ENCODE results near the gene KRTAP5-4. TPM values are rescaled to one million over a fixed set of nuclear protein-coding genes. Genes with fewer than 3 reads are reported as not detected.

Gene KRTAP5-4
- total and polyA plus RNA-seq, 7 experiments from 2014 or later: not detected

DNA sequence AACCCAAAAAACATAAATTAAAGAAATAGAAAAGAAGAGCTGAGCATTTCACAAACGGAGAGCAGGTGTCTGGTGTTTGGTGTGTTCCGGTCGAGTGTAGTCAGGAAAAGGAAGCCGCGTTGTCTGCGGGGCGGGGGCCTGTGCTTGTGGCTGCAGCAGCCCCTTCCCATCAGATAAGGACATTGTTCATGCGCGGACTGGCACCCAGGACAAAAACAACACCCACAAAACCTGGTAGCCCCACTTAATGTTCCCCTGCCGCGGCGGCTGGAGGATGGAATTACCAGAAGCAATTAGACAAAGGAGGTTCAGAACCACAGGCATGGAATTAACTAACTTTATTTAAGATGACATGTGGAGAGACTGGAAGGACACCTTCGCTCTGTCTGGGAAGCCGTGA is 37.6 kb upstream of the KRTAP5-4 start:
- DNase-seq: peak in 3 of 9 donors; percentile 10 to 18 (median 12)
- peaks cover 13 to 30% (median 20%) of the 10 kb centered on the region in 5 donors for H3K27me3 Mint-ChIP-seq
- Histone ChIP-seq H3K27me3 (ENCODE audit: control insufficient read depth in 2 of 2, insufficient read depth in 2 of 2, low read length in 2 of 2) (no peaks in the 10 kb centered on the region), H3K4me1 (ENCODE audit: control insufficient read depth in 2 of 2, insufficient read depth in 2 of 2, low read length in 2 of 2) (peaks cover 0 to 5% of the 10 kb centered on the region in 2 donors), H3K27ac (ENCODE audit: low read depth, low read length) (no peak overlapping the region), H3K36me3 (ENCODE audit: control insufficient read depth in 2 of 3, insufficient read depth in 3 of 3, low read length in 3 of 3) (no peaks in the 10 kb centered on the region), H3K9me3 (ENCODE audit: control insufficient read depth in 2 of 3, low read length in 3 of 3) (no peaks in the 10 kb centered on the region), H3K4me3 (ENCODE audit: low read length) (no peak overlapping the region)
- intact Hi-C loops (cut with micrococcal nuclease): no loop called here
- peaks cover 4 to 26% (median 14%) of the 10 kb centered on the region in 7 donors for H3K4me1 Mint-ChIP-seq
- no peak for ATAC-seq
- H3K4me3 Mint-ChIP-seq: peak overlapping the region in 8 of 10 donors; percentile 14 to 62 (median 40)
- H3K9me3 Mint-ChIP-seq: no peaks in the 10 kb centered on the region
- H3K36me3 Mint-ChIP-seq: no peaks in the 10 kb centered on the region
- ChIA-PET POLR2A (no interaction called here), CTCF (interaction anchor here (0.6 to 0.8 kb wide), 2 partner anchors 9 to 13 kb away, joined by 3 to 4 read pairs; no protein-coding TSS in a partner anchor)
- H3K27ac Mint-ChIP-seq: peak overlapping the region in 4 of 9 donors; percentile 8 to 65 (median 54)

DNA sequence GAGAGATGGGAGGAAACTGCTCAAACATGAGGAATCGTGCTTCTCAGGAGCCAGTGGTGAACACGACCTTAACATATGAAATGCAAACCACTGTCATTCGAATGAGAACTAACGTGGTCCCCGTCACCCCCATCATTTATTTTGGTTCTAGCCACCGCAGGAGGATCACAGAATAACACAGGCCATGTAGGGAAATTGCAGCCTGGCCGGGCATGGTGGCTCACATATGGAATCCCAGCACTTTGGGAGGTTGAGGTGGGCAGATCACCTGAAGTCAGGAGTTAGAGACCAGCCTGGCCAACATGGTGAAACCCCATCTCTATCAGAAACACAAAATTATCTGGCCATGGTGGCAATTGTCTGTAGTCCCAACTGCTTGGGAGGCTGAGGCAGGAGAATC is 34.7 kb upstream of the KRTAP5-4 start:
- ChIA-PET POLR2A (no interaction called here), CTCF (no interaction called here)
- no peak overlapping the region for H3K27ac ChIP-seq (ENCODE audit: low read depth, low read length)
- no peak for ATAC-seq
- intact Hi-C loops (cut with micrococcal nuclease): no loop called here
- no peak overlapping the region for H3K4me3 ChIP-seq (ENCODE audit: low read length)
- no peak overlapping the region for H3K4me3 Mint-ChIP-seq
- H3K9me3 Mint-ChIP-seq: no peaks in the 10 kb centered on the region
- H3K27me3 ChIP-seq (ENCODE audit: control insufficient read depth in 2 of 2, insufficient read depth in 2 of 2, low read length in 2 of 2): no peaks in the 10 kb centered on the region
- no peak for DNase-seq
- no peaks in the 10 kb centered on the region for H3K36me3 Mint-ChIP-seq
- H3K4me1 ChIP-seq (ENCODE audit: control insufficient read depth in 2 of 2, insufficient read depth in 2 of 2, low read length in 2 of 2): peaks cover 0 to 5% of the 10 kb centered on the region in 2 donors
- peaks cover 14 to 35% (median 27%) of the 10 kb centered on the region in 5 donors for H3K27me3 Mint-ChIP-seq
- peaks cover 4 to 26% (median 14%) of the 10 kb centered on the region in 7 donors for H3K4me1 Mint-ChIP-seq
- H3K9me3 ChIP-seq (ENCODE audit: control insufficient read depth in 2 of 3, low read length in 3 of 3): no peaks in the 10 kb centered on the region
- no peak overlapping the region for H3K27ac Mint-ChIP-seq
- no peaks in the 10 kb centered on the region for H3K36me3 ChIP-seq (ENCODE audit: control insufficient read depth in 2 of 3, insufficient read depth in 3 of 3, low read length in 3 of 3)

DNA sequence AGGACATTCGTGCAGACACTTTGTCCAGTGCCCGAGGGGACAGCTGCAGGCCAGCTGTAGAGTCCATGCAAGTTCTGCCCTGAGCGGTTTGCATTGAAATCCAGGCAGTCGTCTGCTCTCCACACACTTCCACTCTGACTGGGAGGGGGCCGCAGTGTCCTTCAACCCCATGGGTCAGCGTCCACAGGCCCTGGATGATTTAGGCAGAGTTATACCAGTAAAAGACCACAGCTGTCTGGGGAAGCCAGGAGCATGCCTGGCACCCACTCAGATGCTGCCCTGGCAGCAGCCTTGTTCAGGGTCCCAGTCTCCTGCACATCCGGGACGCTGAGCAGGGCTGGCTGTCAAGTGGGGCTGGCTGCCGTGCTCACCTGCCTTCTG is 34.1 kb upstream of the KRTAP5-4 start:
- H3K9me3 ChIP-seq (ENCODE audit: control insufficient read depth in 2 of 3, low read length in 3 of 3): no peaks in the 10 kb centered on the region
- ChIA-PET CTCF (interaction anchor here (0.6 kb wide), 1 partner anchor 25 kb away, joined by 4 read pairs; no protein-coding TSS in a partner anchor), POLR2A (no interaction called here)
- no peaks in the 10 kb centered on the region for H3K36me3 ChIP-seq (ENCODE audit: control insufficient read depth in 2 of 3, insufficient read depth in 3 of 3, low read length in 3 of 3)
- Mint-ChIP-seq H3K27ac (no peak overlapping the region), H3K9me3 (peaks cover 0 to 1% (median 0%) of the 10 kb centered on the region in 11 donors), H3K27me3 (peaks cover 14 to 38% (median 27%) of the 10 kb centered on the region in 5 donors), H3K4me3 (no peak overlapping the region), H3K4me1 (peaks cover 4 to 26% (median 14%) of the 10 kb centered on the region in 7 donors), H3K36me3 (no peaks in the 10 kb centered on the region)
- peaks cover 0 to 5% of the 10 kb centered on the region in 2 donors for H3K4me1 ChIP-seq (ENCODE audit: control insufficient read depth in 2 of 2, insufficient read depth in 2 of 2, low read length in 2 of 2)
- no peaks in the 10 kb centered on the region for H3K27me3 ChIP-seq (ENCODE audit: control insufficient read depth in 2 of 2, insufficient read depth in 2 of 2, low read length in 2 of 2)
- no peak overlapping the region for H3K4me3 ChIP-seq (ENCODE audit: low read length)
- no peak overlapping the region for H3K27ac ChIP-seq (ENCODE audit: low read depth, low read length)
- ATAC-seq (no peak), DNase-seq (no peak)
- intact Hi-C loops (cut with micrococcal nuclease): no loop called here

DNA sequence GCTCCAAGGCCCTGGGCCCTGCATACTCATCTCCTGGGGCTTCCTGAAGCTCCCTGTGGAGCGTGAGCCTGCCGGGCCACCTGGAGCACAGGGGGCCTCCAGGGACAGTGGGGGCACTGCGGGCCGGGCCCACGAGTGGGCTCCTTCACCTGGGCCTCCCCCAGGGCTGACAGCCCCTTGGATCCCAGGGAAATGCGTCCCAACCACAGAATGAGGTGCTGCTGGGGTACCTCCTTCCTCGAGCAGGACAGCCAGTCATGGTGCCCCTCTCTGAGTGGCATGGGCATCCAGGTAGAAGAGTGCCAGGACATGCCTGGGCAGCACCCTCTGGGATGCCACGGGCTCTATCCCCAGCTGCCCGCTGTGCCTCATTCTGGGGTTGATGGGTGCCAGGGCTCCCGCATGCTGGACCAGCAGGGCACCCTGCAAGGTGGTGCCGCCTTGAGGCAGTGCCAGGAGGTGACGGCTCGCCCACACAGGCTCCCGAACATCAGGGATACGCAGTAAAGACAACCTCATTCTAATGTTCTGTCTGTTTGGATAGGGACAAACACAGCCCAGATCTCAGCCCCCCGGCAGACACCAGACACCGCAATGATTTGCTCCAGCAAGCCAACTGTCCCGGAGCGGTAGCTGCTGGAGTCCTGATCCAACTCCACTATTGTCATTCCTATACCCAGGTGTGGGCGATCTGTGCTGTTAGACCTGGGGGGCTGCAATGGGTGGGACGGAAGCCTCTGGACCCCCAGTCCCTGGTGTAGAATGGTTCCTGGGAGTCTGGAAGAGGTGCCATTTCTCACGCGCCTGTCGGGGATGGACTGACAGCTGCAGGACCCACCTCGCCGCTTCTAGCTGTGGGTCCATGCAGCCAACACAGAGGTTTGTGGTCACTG is 33.5 kb upstream of the KRTAP5-4 start:
- Mint-ChIP-seq H3K36me3 (no peaks in the 10 kb centered on the region), H3K9me3 (peaks cover 0 to 1% (median 0%) of the 10 kb centered on the region in 11 donors)
- intact Hi-C loops (cut with micrococcal nuclease): no loop called here

DNA sequence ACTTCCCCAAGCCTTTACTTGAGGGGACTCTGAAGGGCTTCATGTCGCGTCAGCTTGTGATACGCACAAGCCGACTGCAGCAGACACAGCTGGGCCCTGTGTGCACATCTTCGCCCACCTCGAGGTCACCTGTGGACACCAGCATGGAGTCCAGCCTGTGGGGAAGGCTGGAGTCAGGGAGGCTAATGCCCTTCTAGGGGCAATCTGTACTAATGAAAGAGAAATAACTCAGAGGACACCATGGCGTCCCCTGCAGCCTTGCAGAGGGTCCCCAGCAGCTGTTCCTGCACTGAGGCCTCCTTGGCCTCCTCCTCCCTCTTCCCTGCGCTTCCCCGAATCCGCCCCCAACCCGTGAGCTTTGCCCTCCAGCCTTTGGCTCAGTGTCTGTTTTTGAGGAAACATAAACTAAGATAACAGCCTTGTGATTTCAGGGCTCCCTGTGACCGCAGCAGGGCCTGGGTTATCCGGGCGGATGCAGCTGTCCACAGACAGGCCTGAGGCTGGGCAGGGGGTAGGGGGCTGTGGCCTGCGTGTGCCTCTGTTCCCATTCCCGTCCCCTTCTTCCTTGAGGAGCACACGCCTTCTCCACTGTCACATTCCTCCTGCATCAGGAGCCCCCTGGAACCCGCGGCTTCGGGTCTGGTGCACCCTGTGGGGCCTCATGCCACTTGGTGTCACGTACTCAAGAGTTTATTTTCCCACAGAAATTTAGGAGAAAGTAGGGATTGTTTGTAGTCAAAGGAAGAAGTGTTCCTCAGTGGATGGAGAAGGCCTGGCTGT is 32.6 kb upstream of the KRTAP5-4 start:
- Histone ChIP-seq H3K36me3 (ENCODE audit: control insufficient read depth in 2 of 3, insufficient read depth in 3 of 3, low read length in 3 of 3) (no peaks in the 10 kb centered on the region), H3K27ac (ENCODE audit: low read depth, low read length) (no peak overlapping the region), H3K4me3 (ENCODE audit: low read length) (no peak overlapping the region), H3K4me1 (ENCODE audit: control insufficient read depth in 2 of 2, insufficient read depth in 2 of 2, low read length in 2 of 2) (peaks cover 0 to 2% of the 10 kb centered on the region in 2 donors), H3K9me3 (ENCODE audit: control insufficient read depth in 2 of 3, low read length in 3 of 3) (no peaks in the 10 kb centered on the region), H3K27me3 (ENCODE audit: control insufficient read depth in 2 of 2, insufficient read depth in 2 of 2, low read length in 2 of 2) (no peaks in the 10 kb centered on the region)
- Mint-ChIP-seq H3K27ac (peak overlapping the region in 1 of 9 donors; percentile 79), H3K36me3 (no peaks in the 10 kb centered on the region), H3K9me3 (peaks cover 0 to 1% (median 0%) of the 10 kb centered on the region in 11 donors), H3K4me1 (peaks cover 4 to 15% (median 6%) of the 10 kb centered on the region in 7 donors), H3K27me3 (peaks cover 5 to 26% (median 17%) of the 10 kb centered on the region in 5 donors), H3K4me3 (no peak overlapping the region)
- ChIA-PET CTCF (interaction anchor here (0.7 to 6.2 kb wide), 4 partner anchors 24 to 497 kb away, joined by 3 to 46 read pairs (median 20); partner anchors contain the start of gene SYT8), POLR2A (no interaction called here)
- intact Hi-C loops (cut with micrococcal nuclease): loop anchor here in 1 of 2 donors (5.0 kb wide), 1 partner anchor 38 kb away; no protein-coding TSS in a partner anchor
- no peak for ATAC-seq
- DNase-seq: no peak

More for the DNA sequence above, 33.5 kb upstream of the KRTAP5-4 start:
- no peak overlapping the region for H3K4me3 Mint-ChIP-seq
- DNase-seq: peak in 1 of 9 donors; percentile 13
- peaks cover 4 to 24% (median 14%) of the 10 kb centered on the region in 7 donors for H3K4me1 Mint-ChIP-seq
- ChIA-PET CTCF (interaction anchor here (0.6 to 6.2 kb wide), 2 partner anchors 25 to 37 kb away, joined by 4 to 46 read pairs; no protein-coding TSS in a partner anchor), POLR2A (no interaction called here)
- Histone ChIP-seq H3K4me1 (ENCODE audit: control insufficient read depth in 2 of 2, insufficient read depth in 2 of 2, low read length in 2 of 2) (peaks cover 0 to 5% of the 10 kb centered on the region in 2 donors), H3K9me3 (ENCODE audit: control insufficient read depth in 2 of 3, low read length in 3 of 3) (no peaks in the 10 kb centered on the region), H3K27me3 (ENCODE audit: control insufficient read depth in 2 of 2, insufficient read depth in 2 of 2, low read length in 2 of 2) (no peaks in the 10 kb centered on the region), H3K36me3 (ENCODE audit: control insufficient read depth in 2 of 3, insufficient read depth in 3 of 3, low read length in 3 of 3) (no peaks in the 10 kb centered on the region), H3K27ac (ENCODE audit: low read depth, low read length) (no peak overlapping the region), H3K4me3 (ENCODE audit: low read length) (no peak overlapping the region)
- H3K27me3 Mint-ChIP-seq: peaks cover 13 to 34% (median 25%) of the 10 kb centered on the region in 5 donors
- no peak overlapping the region for H3K27ac Mint-ChIP-seq
- ATAC-seq: no peak
